ENCODE measurements around the gene NISCH. TPM values are rescaled to one million over a fixed set of nuclear protein-coding genes. Genes with fewer than 3 reads are reported as not detected.

Gene NISCH
- total and polyA plus RNA-seq, 2 donors (not counting 1 experiment from before 2014, with no cell fraction given), result 130 to 169 TPM

DNA sequence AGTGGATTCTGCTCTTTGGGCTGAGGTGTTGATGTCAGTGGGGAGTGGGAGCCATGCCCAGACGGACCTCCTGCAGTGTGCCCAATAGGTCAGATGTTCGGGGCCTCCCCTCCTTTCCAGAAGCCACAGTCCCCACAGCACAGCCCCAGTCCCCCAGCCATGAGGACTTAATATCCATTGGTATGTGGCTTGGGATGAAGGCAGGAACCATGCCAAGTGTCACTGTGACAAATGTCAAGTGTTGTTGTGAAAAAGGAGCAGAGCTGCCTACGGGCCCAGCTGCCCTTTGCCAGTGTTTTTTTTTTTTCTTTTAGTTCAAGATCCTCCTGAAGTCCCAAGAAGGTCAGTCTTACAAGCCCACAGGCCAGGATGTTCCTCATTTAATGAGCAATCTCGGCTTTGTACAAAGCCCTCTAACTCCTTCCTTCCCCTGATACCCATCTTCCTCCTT is 22.7 kb upstream of the NISCH start:
- no peak for TF ChIP-seq EZH2 (IDR thresholded peaks at IDR 0.05; ENCODE audit: borderline replicate concordance, insufficient read depth, low read depth, low read length, poor library complexity, severe bottlenecking)
- TF ChIP-seq, protein P1, sequence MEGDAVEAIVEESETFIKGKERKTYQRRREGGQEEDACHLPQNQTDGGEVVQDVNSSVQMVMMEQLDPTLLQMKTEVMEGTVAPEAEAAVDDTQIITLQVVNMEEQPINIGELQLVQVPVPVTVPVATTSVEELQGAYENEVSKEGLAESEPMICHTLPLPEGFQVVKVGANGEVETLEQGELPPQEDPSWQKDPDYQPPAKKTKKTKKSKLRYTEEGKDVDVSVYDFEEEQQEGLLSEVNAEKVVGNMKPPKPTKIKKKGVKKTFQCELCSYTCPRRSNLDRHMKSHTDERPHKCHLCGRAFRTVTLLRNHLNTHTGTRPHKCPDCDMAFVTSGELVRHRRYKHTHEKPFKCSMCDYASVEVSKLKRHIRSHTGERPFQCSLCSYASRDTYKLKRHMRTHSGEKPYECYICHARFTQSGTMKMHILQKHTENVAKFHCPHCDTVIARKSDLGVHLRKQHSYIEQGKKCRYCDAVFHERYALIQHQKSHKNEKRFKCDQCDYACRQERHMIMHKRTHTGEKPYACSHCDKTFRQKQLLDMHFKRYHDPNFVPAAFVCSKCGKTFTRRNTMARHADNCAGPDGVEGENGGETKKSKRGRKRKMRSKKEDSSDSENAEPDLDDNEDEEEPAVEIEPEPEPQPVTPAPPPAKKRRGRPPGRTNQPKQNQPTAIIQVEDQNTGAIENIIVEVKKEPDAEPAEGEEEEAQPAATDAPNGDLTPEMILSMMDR (IDR thresholded peaks at IDR 0.05), result no peak
- no peak overlapping the region for H3K27ac ChIP-seq (ENCODE audit: low read length in 2 of 2)
- H3K79me2 ChIP-seq (ENCODE audit: control insufficient read depth, insufficient read depth, low read length), result no peaks in the 10 kb centered on the region
- H3K27ac Mint-ChIP-seq, result no peak overlapping the region
- H3K4me2 ChIP-seq (replicated peaks; ENCODE audit: low read depth, low read length, poor library complexity, severe bottlenecking), result no peak overlapping the region
- no peaks in the 10 kb centered on the region for H3K4me1 Mint-ChIP-seq
- peaks cover 0 to 7% (median 0%) of the 10 kb centered on the region in 4 experiments for H3K27me3 ChIP-seq (replicated peaks in 1 of 4; ENCODE audit: control extremely low read depth in 1 of 4, control insufficient read depth in 3 of 4, insufficient read depth in 4 of 4, low read length in 3 of 4)
- no peak overlapping the region for H3K4me3 ChIP-seq (ENCODE audit: control extremely low read depth in 1 of 5, extremely low read depth in 1 of 5, insufficient read depth in 1 of 5, low read depth in 2 of 5, low read length in 4 of 5)
- ATAC-seq (ENCODE audit: low read depth) (no peak), DNase-seq (no peak)
- WGBS (ENCODE audit: insufficient coverage), result 55% methylated on average over 2 of the region's 4 CpGs
- intact Hi-C loops (cut with micrococcal nuclease), result no loop called here
- peaks cover 0 to 4% (median 0%) of the 10 kb centered on the region in 3 donors for H3K9me3 ChIP-seq (ENCODE audit: control extremely low read depth in 1 of 3, control insufficient read depth in 2 of 3, insufficient read depth in 1 of 3, low read length in 2 of 3)
- H3K9ac ChIP-seq (ENCODE audit: low read length), result no peak overlapping the region
- no peaks in the 10 kb centered on the region for H3K4me1 ChIP-seq (ENCODE audit: control insufficient read depth in 2 of 2, insufficient read depth in 2 of 2, low read length in 2 of 2)
- H3K36me3 ChIP-seq (replicated peaks in 1 of 2; ENCODE audit: control extremely low read depth in 1 of 2, control insufficient read depth in 1 of 2, extremely low read depth in 1 of 2, insufficient read depth in 2 of 2, low read length in 1 of 2), result no peaks in the 10 kb centered on the region
- H3K9me3 Mint-ChIP-seq (ENCODE audit: insufficient read depth), result no peaks in the 10 kb centered on the region
- no peak overlapping the region for H3K4me3 Mint-ChIP-seq
- H3K27me3 Mint-ChIP-seq, result no peaks in the 10 kb centered on the region
- POLR2A ChIA-PET, result no interaction called here
- H4K20me1 ChIP-seq (ENCODE audit: control insufficient read depth, insufficient read depth, low read length, poor library complexity, severe bottlenecking), result no peaks in the 10 kb centered on the region
- CTCF ChIA-PET, result interaction anchor here (0.8 to 1.4 kb wide), 4 partner anchors 10 to 94 kb away, joined by 3 to 6 read pairs (median 4); no protein-coding TSS in a partner anchor
- no peak overlapping the region for H2AFZ ChIP-seq (ENCODE audit: insufficient read depth, low read depth, low read length, poor library complexity, severe bottlenecking)

DNA sequence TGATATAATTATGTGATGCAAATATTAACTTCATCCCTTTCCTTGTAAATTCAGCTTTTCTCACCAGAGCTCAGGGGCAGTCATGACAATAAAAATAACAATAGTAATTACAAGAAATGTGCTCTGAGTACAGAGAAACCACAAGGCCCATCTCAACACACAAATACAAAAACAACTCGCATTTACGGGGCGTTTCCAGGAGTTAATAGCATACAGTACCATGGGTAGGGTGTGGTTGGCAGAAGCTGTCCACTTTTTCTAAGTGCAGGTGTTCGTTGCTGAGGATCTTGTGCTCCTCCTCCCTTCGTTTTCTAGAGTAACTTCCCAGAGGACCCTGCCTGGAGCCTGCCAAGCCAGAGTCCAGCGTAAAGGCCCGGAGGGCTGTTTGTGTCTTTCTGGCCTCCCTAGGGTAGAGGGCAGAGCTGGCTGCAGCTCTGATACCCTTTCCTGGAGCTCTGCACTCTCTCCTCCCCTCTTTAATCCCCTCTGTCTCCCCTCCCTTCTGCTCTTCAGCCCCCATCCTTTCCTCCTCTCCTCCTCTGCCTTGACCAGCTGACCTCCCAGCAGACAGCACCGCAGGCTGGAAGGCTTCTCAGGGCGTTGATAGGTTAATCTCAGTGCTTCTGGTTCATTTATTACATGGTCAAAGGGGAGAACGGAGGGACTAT is 21.9 kb upstream of the NISCH start:
- Histone ChIP-seq H3K4me1 (ENCODE audit: control insufficient read depth in 2 of 2, insufficient read depth in 2 of 2, low read length in 2 of 2) (no peaks in the 10 kb centered on the region), H4K20me1 (ENCODE audit: control insufficient read depth, insufficient read depth, low read length, poor library complexity, severe bottlenecking) (no peaks in the 10 kb centered on the region), H3K4me3 (ENCODE audit: control extremely low read depth in 1 of 5, extremely low read depth in 1 of 5, insufficient read depth in 1 of 5, low read depth in 2 of 5, low read length in 4 of 5) (no peak overlapping the region), H3K9ac (ENCODE audit: low read length) (no peak overlapping the region), H3K27ac (ENCODE audit: low read length in 2 of 2) (no peak overlapping the region), H2AFZ (ENCODE audit: insufficient read depth, low read depth, low read length, poor library complexity, severe bottlenecking) (no peak overlapping the region), H3K9me3 (ENCODE audit: control extremely low read depth in 1 of 3, control insufficient read depth in 2 of 3, insufficient read depth in 1 of 3, low read length in 2 of 3) (no peaks in the 10 kb centered on the region), H3K79me2 (ENCODE audit: control insufficient read depth, insufficient read depth, low read length) (no peaks in the 10 kb centered on the region), H3K36me3 (replicated peaks in 1 of 2; ENCODE audit: control extremely low read depth in 1 of 2, control insufficient read depth in 1 of 2, extremely low read depth in 1 of 2, insufficient read depth in 2 of 2, low read length in 1 of 2) (no peaks in the 10 kb centered on the region), H3K4me2 (replicated peaks; ENCODE audit: low read depth, low read length, poor library complexity, severe bottlenecking) (no peak overlapping the region), H3K27me3 (replicated peaks in 1 of 4; ENCODE audit: control extremely low read depth in 1 of 4, control insufficient read depth in 3 of 4, insufficient read depth in 4 of 4, low read length in 3 of 4) (peaks cover 0 to 3% (median 0%) of the 10 kb centered on the region in 4 experiments)
- Mint-ChIP-seq H3K27me3 (no peaks in the 10 kb centered on the region), H3K4me1 (no peaks in the 10 kb centered on the region), H3K4me3 (no peak overlapping the region), H3K27ac (no peak overlapping the region), H3K9me3 (ENCODE audit: insufficient read depth) (no peaks in the 10 kb centered on the region)
- no peak for ATAC-seq (ENCODE audit: low read depth)
- POLR2A ChIA-PET, result no interaction called here
- no peak for TF ChIP-seq EZH2 (IDR thresholded peaks at IDR 0.05; ENCODE audit: borderline replicate concordance, insufficient read depth, low read depth, low read length, poor library complexity, severe bottlenecking)
- TF ChIP-seq, protein P1 (IDR thresholded peaks at IDR 0.05), result no peak
- 86% methylated on average over 4 of the region's 10 CpGs for WGBS (ENCODE audit: insufficient coverage)
- intact Hi-C loops (cut with micrococcal nuclease), result no loop called here
- DNase-seq, result no peak
- CTCF ChIA-PET, result interaction anchor here (0.8 to 1.4 kb wide), 4 partner anchors 10 to 94 kb away, joined by 3 to 6 read pairs (median 4); no protein-coding TSS in a partner anchor
